Mesothelial cell of epicardium (in vitro differentiated cells): Measurements from ENCODE around the gene RCE1. TPM values are rescaled to one million over a fixed set of nuclear protein-coding genes. Genes with fewer than 3 reads are reported as not detected.

Experiments
- DNase-seq, 2 experiments: peaks; one replicate each; pipeline ENCODE4 v3.0.0; 2021; ENCODE audit warnings: low spot score in 2 of 2; ENCODE audit not compliant: unreplicated experiment in 2 of 2
- H3K27ac Mint-ChIP-seq: 2 replicates; pipeline ENCODE4 v1.8.0; 2021; ENCODE audit warnings: mixed read lengths
- H3K27me3 Mint-ChIP-seq: 2 replicates; pipeline ENCODE4 v1.8.0; 2021; ENCODE audit warnings: low read depth, mixed read lengths
- H3K36me3 Mint-ChIP-seq: 2 replicates; pipeline ENCODE4 v1.8.0; 2021; ENCODE audit warnings: mixed read lengths
- H3K4me1 Mint-ChIP-seq: 2 replicates; pipeline ENCODE4 v1.8.0; 2021; ENCODE audit warnings: mixed read lengths
- H3K4me3 Mint-ChIP-seq: 2 replicates; pipeline ENCODE4 v1.8.0; 2021; ENCODE audit warnings: mild to moderate bottlenecking, moderate library complexity, mixed read lengths
- H3K9me3 Mint-ChIP-seq: 2 replicates; pipeline ENCODE4 v1.8.0; 2021; ENCODE audit warnings: mixed read lengths
- total RNA-seq: library from RNA; stranded (reverse); gene quantifications from 3 replicates; pipeline ENCODE4 v1.2.1, GENCODE V29; 2021
- TF ChIP-seq, protein P1 (sequence below): fragments of 200-600 bp; sonication (generic); IDR thresholded peaks from one replicate; pipeline ENCODE4 v1.5.0; 2021; ENCODE audit warnings: antibody characterized with exemption; ENCODE audit not compliant: unreplicated experiment

RCE1 gene
- total RNA-seq, 1 donor from 2014 or later: 27.2 TPM

DNA sequence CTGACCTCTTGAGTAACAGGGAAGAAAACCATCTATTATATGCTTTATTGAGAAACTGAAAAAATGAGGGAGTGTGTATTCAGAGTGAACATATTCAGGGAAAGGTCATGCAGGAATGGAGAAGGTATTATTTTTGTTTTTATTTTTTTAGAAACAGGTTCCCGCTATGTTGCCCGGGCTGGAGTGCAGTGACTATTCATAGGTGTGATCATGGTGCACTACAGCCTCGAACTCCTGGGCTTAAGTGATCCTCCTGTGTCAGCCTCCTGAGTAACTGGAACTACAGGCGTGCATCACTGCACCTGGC is 8.7 kb upstream of the RCE1 start:
- Mint-ChIP-seq H3K4me1 (peaks cover 2% of the 10 kb centered on the region), H3K27ac (peak overlapping the region; percentile 60), H3K27me3 (no peaks in the 10 kb centered on the region), H3K9me3 (no peaks in the 10 kb centered on the region), H3K36me3 (no peaks in the 10 kb centered on the region), H3K4me3 (no peak overlapping the region)
- TF ChIP-seq, protein P1, sequence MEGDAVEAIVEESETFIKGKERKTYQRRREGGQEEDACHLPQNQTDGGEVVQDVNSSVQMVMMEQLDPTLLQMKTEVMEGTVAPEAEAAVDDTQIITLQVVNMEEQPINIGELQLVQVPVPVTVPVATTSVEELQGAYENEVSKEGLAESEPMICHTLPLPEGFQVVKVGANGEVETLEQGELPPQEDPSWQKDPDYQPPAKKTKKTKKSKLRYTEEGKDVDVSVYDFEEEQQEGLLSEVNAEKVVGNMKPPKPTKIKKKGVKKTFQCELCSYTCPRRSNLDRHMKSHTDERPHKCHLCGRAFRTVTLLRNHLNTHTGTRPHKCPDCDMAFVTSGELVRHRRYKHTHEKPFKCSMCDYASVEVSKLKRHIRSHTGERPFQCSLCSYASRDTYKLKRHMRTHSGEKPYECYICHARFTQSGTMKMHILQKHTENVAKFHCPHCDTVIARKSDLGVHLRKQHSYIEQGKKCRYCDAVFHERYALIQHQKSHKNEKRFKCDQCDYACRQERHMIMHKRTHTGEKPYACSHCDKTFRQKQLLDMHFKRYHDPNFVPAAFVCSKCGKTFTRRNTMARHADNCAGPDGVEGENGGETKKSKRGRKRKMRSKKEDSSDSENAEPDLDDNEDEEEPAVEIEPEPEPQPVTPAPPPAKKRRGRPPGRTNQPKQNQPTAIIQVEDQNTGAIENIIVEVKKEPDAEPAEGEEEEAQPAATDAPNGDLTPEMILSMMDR: peak; percentile 12
- DNase-seq: no peak

DNA sequence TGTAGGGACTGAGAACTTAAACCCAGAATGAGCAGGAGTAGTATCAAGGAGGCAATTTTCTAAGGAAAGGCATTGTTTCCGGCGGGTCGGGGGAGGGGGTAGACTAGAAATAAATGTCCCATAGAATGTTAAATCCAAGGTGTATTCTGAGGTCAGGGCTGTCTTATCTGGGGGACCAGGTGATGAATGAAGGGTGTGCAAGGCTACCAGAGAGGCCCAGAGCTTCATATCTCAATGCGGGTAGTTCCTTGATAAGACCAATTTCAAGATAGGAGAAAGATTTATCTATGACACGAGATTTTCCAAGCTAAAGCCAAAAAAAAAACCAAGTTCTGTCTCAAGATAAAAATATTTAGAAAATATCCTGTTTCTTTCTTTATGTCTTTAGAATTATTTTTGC is 8.3 kb upstream of the RCE1 start:
- H3K4me3 Mint-ChIP-seq: no peak overlapping the region
- H3K27ac Mint-ChIP-seq: peak overlapping the region; percentile 40
- no peak for DNase-seq
- TF ChIP-seq, protein P1: no peak
- no peaks in the 10 kb centered on the region for H3K9me3 Mint-ChIP-seq
- H3K27me3 Mint-ChIP-seq: no peaks in the 10 kb centered on the region
- no peaks in the 10 kb centered on the region for H3K36me3 Mint-ChIP-seq
- peaks cover 2% of the 10 kb centered on the region for H3K4me1 Mint-ChIP-seq

DNA sequence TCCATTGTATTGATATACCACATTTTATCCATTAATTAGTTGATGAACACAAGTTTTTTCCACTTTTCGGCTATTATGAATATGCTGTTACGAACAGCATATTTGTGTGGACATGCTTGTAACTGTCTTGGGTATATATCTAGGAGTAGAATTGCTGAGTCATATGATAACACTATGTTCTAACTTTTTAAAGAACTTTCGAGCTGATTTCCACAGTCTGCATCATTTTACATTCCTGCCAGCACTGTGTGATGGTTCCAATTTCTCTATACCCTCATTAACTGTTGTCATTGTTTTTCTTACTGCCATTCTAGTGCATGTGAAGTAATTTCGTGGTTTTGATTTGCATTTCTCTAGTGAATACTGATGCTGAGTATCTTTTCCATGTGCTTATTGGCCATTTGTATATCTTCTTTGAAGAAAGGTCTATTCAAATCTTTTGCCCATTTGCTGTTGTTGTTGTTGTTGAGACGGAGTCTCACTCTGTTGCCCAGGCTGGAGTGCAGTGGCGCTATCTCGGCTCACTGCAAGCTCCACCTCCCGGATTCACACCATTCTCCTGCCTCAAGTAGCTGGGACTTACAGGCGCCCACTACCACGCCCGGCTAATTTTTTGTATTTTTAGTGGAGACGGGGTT is 7.4 kb upstream of the RCE1 start:
- no peaks in the 10 kb centered on the region for H3K9me3 Mint-ChIP-seq
- H3K4me3 Mint-ChIP-seq: no peak overlapping the region
- TF ChIP-seq, protein P1: no peak
- H3K27me3 Mint-ChIP-seq: no peaks in the 10 kb centered on the region
- no peaks in the 10 kb centered on the region for H3K36me3 Mint-ChIP-seq
- H3K4me1 Mint-ChIP-seq: peaks cover 2% of the 10 kb centered on the region
- DNase-seq: no peak
- H3K27ac Mint-ChIP-seq: no peak overlapping the region

GRCh38 chr11:66840317-66841091 is 2.7 kb upstream of the RCE1 start:
- Mint-ChIP-seq H3K4me3 (no peak overlapping the region), H3K9me3 (no peaks in the 10 kb centered on the region), H3K36me3 (peaks cover 3% of the 10 kb centered on the region), H3K27ac (no peak overlapping the region), H3K4me1 (peaks cover 23% of the 10 kb centered on the region), H3K27me3 (no peaks in the 10 kb centered on the region)
- no peak for DNase-seq
- TF ChIP-seq, protein P1: no peak

DNA sequence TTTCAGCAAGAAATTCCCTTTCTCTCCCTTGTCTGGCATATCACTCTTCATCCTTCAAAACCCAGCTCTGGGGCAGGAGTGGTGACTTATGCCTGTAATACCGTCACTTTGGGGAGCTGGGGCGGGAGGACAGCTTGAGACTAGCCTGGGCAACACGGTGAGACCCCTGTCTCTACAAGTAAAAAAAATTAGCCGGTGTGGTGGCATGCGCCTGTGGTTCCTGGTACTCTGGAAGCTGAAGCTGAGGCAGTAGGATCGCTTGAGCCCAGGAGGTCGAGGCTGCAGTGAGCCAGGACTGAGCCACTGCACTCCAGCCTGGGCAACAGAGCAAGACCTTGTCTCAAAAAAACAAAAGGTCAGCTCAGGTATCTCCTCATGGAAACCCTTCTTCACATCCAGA is 1.4 kb upstream of the RCE1 start:
- no peak for DNase-seq
- Mint-ChIP-seq H3K36me3 (peaks cover 3% of the 10 kb centered on the region), H3K4me3 (peak overlapping the region; percentile 93), H3K27ac (peak overlapping the region; percentile 93), H3K27me3 (no peaks in the 10 kb centered on the region), H3K4me1 (peaks cover 23% of the 10 kb centered on the region), H3K9me3 (no peaks in the 10 kb centered on the region)
- TF ChIP-seq, protein P1: no peak
